Fibroblast of villous mesenchyme (primary cell): ENCODE data around the gene GULP1. TPM values are rescaled to one million over a fixed set of nuclear protein-coding genes. Genes with fewer than 3 reads are reported as not detected.

Experiments used
- DNase-seq: peaks from one replicate; pipeline ENCODE4 v3.0.0-alpha.2; 2010; ENCODE audit warnings: low read depth
- H3K4me3 ChIP-seq: 2 replicates; pipeline ENCODE4 v1.5.1; 2011; ENCODE audit warnings: low read depth, mild to moderate bottlenecking, low read length
- total RNA-seq: library from RNA; depleted of rRNA; stranded (reverse); fragments of >200 nt; gene quantifications from 2 replicates; pipeline ENCODE4 v1.2.3, GENCODE V29; 2012
- TF ChIP-seq, protein P1 (sequence below): IDR thresholded peaks from 2 replicates; pipeline ENCODE4 v1.5.1; 2012; ENCODE audit warnings: low read depth, mild to moderate bottlenecking, low read length; ENCODE audit not compliant: insufficient read depth

The GULP1 gene
- total RNA-seq, 1 donor, result 53.1 TPM

GRCh38 chr2:188571543-188572303 is 280.0 kb downstream of the GULP1 start:
- TF ChIP-seq, protein P1, sequence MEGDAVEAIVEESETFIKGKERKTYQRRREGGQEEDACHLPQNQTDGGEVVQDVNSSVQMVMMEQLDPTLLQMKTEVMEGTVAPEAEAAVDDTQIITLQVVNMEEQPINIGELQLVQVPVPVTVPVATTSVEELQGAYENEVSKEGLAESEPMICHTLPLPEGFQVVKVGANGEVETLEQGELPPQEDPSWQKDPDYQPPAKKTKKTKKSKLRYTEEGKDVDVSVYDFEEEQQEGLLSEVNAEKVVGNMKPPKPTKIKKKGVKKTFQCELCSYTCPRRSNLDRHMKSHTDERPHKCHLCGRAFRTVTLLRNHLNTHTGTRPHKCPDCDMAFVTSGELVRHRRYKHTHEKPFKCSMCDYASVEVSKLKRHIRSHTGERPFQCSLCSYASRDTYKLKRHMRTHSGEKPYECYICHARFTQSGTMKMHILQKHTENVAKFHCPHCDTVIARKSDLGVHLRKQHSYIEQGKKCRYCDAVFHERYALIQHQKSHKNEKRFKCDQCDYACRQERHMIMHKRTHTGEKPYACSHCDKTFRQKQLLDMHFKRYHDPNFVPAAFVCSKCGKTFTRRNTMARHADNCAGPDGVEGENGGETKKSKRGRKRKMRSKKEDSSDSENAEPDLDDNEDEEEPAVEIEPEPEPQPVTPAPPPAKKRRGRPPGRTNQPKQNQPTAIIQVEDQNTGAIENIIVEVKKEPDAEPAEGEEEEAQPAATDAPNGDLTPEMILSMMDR, result no peak
- DNase-seq, result peak; percentile 51
- no peak overlapping the region for H3K4me3 ChIP-seq

DNA sequence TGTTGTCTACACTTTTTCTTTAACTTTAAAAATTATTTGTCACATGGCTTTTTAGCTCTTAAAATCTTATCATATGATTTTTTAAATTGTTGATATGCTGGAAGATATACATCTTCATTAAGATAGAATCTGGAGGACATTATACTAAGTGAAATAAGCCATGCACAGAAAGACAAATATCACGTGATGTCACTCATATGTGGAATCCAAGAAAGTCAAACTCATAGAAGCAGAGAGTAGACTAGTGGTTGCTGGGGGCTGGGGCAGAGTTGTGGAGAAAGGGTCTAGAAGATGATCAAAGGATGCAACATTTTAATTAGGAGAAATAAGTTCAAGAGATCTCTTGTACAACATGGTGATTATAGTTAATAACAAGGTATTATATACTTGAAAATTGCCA is 280.9 kb downstream of the GULP1 start:
- no peak for DNase-seq

GRCh38 chr2:188573453-188573852 is 281.8 kb downstream of the GULP1 start:
- H3K4me3 ChIP-seq, result no peak overlapping the region
- DNase-seq, result peak; percentile 88
- TF ChIP-seq, protein P1, result no peak

More for the DNA sequence above, 280.9 kb downstream of the GULP1 start:
- no peak overlapping the region for H3K4me3 ChIP-seq
- TF ChIP-seq, protein P1, result no peak

DNA sequence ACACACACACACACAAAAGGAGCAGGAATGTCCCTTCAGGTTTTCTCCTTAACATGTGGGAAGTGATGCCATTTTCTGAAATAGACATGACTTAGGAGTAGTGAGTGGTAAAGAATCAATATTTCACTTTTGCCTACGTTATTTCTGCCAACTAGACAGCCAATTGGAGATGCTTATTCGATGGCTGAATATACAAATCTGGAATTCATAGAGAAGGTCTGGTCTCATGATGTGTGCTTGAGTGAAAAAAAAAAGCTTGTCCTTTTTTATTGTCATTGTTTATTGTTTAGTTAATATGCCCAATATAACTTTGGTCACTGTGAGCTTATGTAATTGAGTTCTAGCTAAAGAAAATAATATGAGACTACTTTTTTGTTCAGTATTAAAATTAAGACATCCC is 284.3 kb downstream of the GULP1 start:
- DNase-seq, result no peak
- TF ChIP-seq, protein P1, result no peak
- H3K4me3 ChIP-seq, result no peak overlapping the region

GRCh38 chr2:188576651-188577050 is 285.0 kb downstream of the GULP1 start:
- DNase-seq, result no peak
- TF ChIP-seq, protein P1, result no peak
- H3K4me3 ChIP-seq, result no peak overlapping the region

GRCh38 chr2:188577231-188577630 is 285.6 kb downstream of the GULP1 start:
- DNase-seq, result peak; percentile 45
- TF ChIP-seq, protein P1, result no peak
- no peak overlapping the region for H3K4me3 ChIP-seq

GRCh38 chr2:188580738-188581137 is 289.1 kb downstream of the GULP1 start:
- TF ChIP-seq, protein P1, result no peak
- no peak overlapping the region for H3K4me3 ChIP-seq
- DNase-seq, result no peak
